Upper lobe of left lung (tissue), 6 donors: Measurements from ENCODE around the gene KMT2D. TPM values are rescaled to one million over a fixed set of nuclear protein-coding genes. Genes with fewer than 3 reads are reported as not detected.

Source experiments
- ATAC-seq, 2 donors: fragments of 200-7000 bp; cut with Tn5 transposase; one replicate each; pipeline ENCODE4 v1.9.1; 2022; ENCODE audit warnings: mild to moderate bottlenecking in 2 of 2, moderate library complexity in 2 of 2; ENCODE audit not compliant: low FRiP score in 2 of 2
- DNase-seq, 2 donors: peaks; one replicate each; pipeline ENCODE4 v3.0.0-alpha.2; 2019 to 2020
- H3K27ac ChIP-seq, 4 donors: fragments of 200-600 bp; sonication (generic); one replicate each; pipeline ENCODE4 v1.5.1; 2016 to 2019
- H3K27me3 ChIP-seq, 4 donors: fragments of 200-600 bp; sonication (generic); one replicate each; pipeline ENCODE4 v1.5.1; 2017 to 2019
- H3K36me3 ChIP-seq, 4 donors: fragments of 200-600 bp; sonication (generic); one replicate each; pipeline ENCODE4 v1.5.1; 2016 to 2019
- H3K4me1 ChIP-seq, 4 donors: fragments of 200-600 bp; sonication (generic); one replicate each; pipeline ENCODE4 v1.5.1; 2018 to 2019
- H3K4me3 ChIP-seq, 4 donors: fragments of 200-600 bp; sonication (generic); one replicate each; pipeline ENCODE4 v1.5.1; 2017 to 2019; ENCODE audit warnings: mild to moderate bottlenecking in 2 of 4, moderate library complexity in 1 of 4
- H3K9me3 ChIP-seq, 4 donors: fragments of 200-600 bp; sonication (generic); one replicate each; pipeline ENCODE4 v1.5.1; 2018 to 2019
- CTCF ChIP-seq, 6 experiments: fragments of 450-650 bp in 4 of 6; fragments of 200-600 bp in 2 of 6; sonication (generic) in 2 of 6; IDR thresholded peaks; one replicate each; pipeline ENCODE4 v1.5.1; 2016 to 2019; ENCODE audit warnings: antibody characterized with exemption in 6 of 6
- EP300 ChIP-seq, 4 donors: sonication (generic); formaldehyde crosslinking; IDR thresholded peaks; one replicate each; pipeline ENCODE4 v1.5.1; 2017; ENCODE audit warnings: antibody characterized with exemption in 4 of 4, control low read depth in 2 of 4
- POLR2A ChIP-seq, 4 donors: fragments of 450-650 bp; IDR thresholded peaks; one replicate each; pipeline ENCODE4 v1.5.1; 2016 to 2017; ENCODE audit warnings: antibody characterized with exemption in 4 of 4, mild to moderate bottlenecking in 2 of 4
- POLR2AphosphoS5 ChIP-seq, 2 donors: sonication (generic); formaldehyde crosslinking; IDR thresholded peaks; one replicate each; pipeline ENCODE4 v1.5.1; 2017; ENCODE audit warnings: antibody characterized with exemption in 2 of 2
- WGBS, 2 donors: methylation state at CpG; one replicate each; pipeline ENCODE4 v1.1.5; 2017 to 2018; 5-methylcytosine and 5-hydroxymethylcytosine counted together
- total RNA-seq, 6 donors: library from RNA; depleted of rRNA in 4 of 6; stranded (reverse); fragments of >200 nt in 4 of 6; gene quantifications; one replicate each; pipeline versions ENCODE4 v1.1.0 to v1.2.1, GENCODE V29; 2016 to 2021
- donor health status: DM: no; HTN: no; CAD: no; lungs with moderate emphysema.
- donor health status: DM: no; HTN: yes; CAD: no; lungs with severe emphysema.

The KMT2D gene
- total RNA-seq, 6 donors from 2014 or later = 91.5 to 250 (median 112) TPM

GRCh38 chr12:49097381-49097780 is 36.8 kb upstream of the KMT2D start:
- no peak for TF ChIP-seq POLR2AphosphoS5 (IDR thresholded peaks at IDR 0.05)
- no peak for TF ChIP-seq CTCF (IDR thresholded peaks at IDR 0.05)
- TF ChIP-seq EP300 (IDR thresholded peaks at IDR 0.05) = no peak
- TF ChIP-seq POLR2A (IDR thresholded peaks at IDR 0.05) = no peak
- no peak overlapping the region for H3K27ac ChIP-seq
- WGBS, 2 donors = 80 to 89% methylated on average over 3 of the region's 3 CpGs

GRCh38 chr12:49094975-49095365 is 34.4 kb upstream of the KMT2D start:
- Histone ChIP-seq H3K9me3 (no peaks in the 10 kb centered on the region), H3K4me1 (peaks cover 47 to 51% (median 50%) of the 10 kb centered on the region in 4 donors), H3K4me3 (peak overlapping the region in 2 of 4 donors; percentile 36 to 46), H3K27me3 (peaks cover 0 to 42% (median 23%) of the 10 kb centered on the region in 4 donors), H3K27ac (no peak overlapping the region), H3K36me3 (peaks cover 0 to 34% (median 23%) of the 10 kb centered on the region in 4 donors)
- 51 to 65% methylated on average over 2 of the region's 2 CpGs for WGBS, 2 donors
- ATAC-seq = no peak
- DNase-seq = no peak
- no peak for TF ChIP-seq EP300 (IDR thresholded peaks at IDR 0.05)
- TF ChIP-seq POLR2AphosphoS5 (IDR thresholded peaks at IDR 0.05) = no peak
- no peak for TF ChIP-seq CTCF (IDR thresholded peaks at IDR 0.05)
- no peak for TF ChIP-seq POLR2A (IDR thresholded peaks at IDR 0.05)

More at GRCh38 chr12:49097381-49097780, 36.8 kb upstream of the KMT2D start:
- DNase-seq (no peak), ATAC-seq (no peak)
- H3K27me3 ChIP-seq = peaks cover 0 to 22% (median 10%) of the 10 kb centered on the region in 4 donors
- H3K36me3 ChIP-seq = peaks cover 11 to 58% (median 47%) of the 10 kb centered on the region in 4 donors
- no peaks in the 10 kb centered on the region for H3K9me3 ChIP-seq
- H3K4me3 ChIP-seq = no peak overlapping the region
- peaks cover 23 to 27% (median 25%) of the 10 kb centered on the region in 4 donors for H3K4me1 ChIP-seq

GRCh38 chr12:49094160-49094974 is 33.8 kb upstream of the KMT2D start, which contains the start of gene DHH:
Gene DHH (minus strand): TSS chr12:49094801. CDS start chr12:49094512, 289 bp downstream.
- H3K4me1 ChIP-seq = peaks cover 53 to 57% (median 55%) of the 10 kb centered on the region in 4 donors
- ATAC-seq = peak in 1 of 2 donors; percentile 47
- DNase-seq = peak; percentile 54 to 85

GRCh38 chr12:49093792-49094159 is 33.2 kb upstream of the KMT2D start:
- peaks cover 56 to 63% (median 60%) of the 10 kb centered on the region in 4 donors for H3K4me1 ChIP-seq
- TF ChIP-seq POLR2AphosphoS5 (IDR thresholded peaks at IDR 0.05) (peak in 1 of 2 donors; percentile 18), POLR2A (IDR thresholded peaks at IDR 0.05) (no peak)
- no peak for DNase-seq
- WGBS, 2 donors = 1 to 7% methylated on average over 9 of the region's 9 CpGs
- peak overlapping the region in 1 of 4 donors; percentile 1 for H3K27ac ChIP-seq
- peaks cover 0 to 22% (median 13%) of the 10 kb centered on the region in 4 donors for H3K36me3 ChIP-seq
- no peaks in the 10 kb centered on the region for H3K9me3 ChIP-seq
- ATAC-seq = no peak
- peaks cover 0 to 53% (median 27%) of the 10 kb centered on the region in 4 donors for H3K27me3 ChIP-seq
- H3K4me3 ChIP-seq = peak overlapping the region in 3 of 4 donors; percentile 31 to 46 (median 36)

More at GRCh38 chr12:49094160-49094974, 33.8 kb upstream of the KMT2D start, which contains the start of gene DHH:
- H3K27ac ChIP-seq = peak within 1 kb of the TSS in 1 of 4 donors; percentile 1
- peaks cover 0 to 28% (median 18%) of the 10 kb centered on the region in 4 donors for H3K36me3 ChIP-seq
- 4% methylated on average over 3 to 29 of the region's 49 CpGs for WGBS, 2 donors
- peak within 1 kb of the TSS in 3 of 4 donors; percentile 31 to 46 (median 36) for H3K4me3 ChIP-seq
- no peaks in the 10 kb centered on the region for H3K9me3 ChIP-seq
- TF ChIP-seq POLR2A (IDR thresholded peaks at IDR 0.05) (no peak), EP300 (IDR thresholded peaks at IDR 0.05) (no peak), POLR2AphosphoS5 (IDR thresholded peaks at IDR 0.05) (no peak)
- peaks cover 0 to 48% (median 26%) of the 10 kb centered on the region in 4 donors for H3K27me3 ChIP-seq

- DNase-seq (no peak), ATAC-seq (no peak)
- H3K4me1 ChIP-seq = peaks cover 65 to 72% (median 69%) of the 10 kb centered on the region in 4 donors
- TF ChIP-seq EP300 (IDR thresholded peaks at IDR 0.05) (no peak), CTCF (IDR thresholded peaks at IDR 0.05) (no peak), POLR2A (IDR thresholded peaks at IDR 0.05) (no peak), POLR2AphosphoS5 (IDR thresholded peaks at IDR 0.05) (no peak)
- H3K4me3 ChIP-seq = peak overlapping the region in 2 of 4 donors; percentile 28 to 46
- H3K27me3 ChIP-seq = peaks cover 0 to 53% (median 27%) of the 10 kb centered on the region in 4 donors
- H3K36me3 ChIP-seq = peaks cover 0 to 16% (median 12%) of the 10 kb centered on the region in 4 donors
- H3K9me3 ChIP-seq = no peaks in the 10 kb centered on the region
- 52 to 57% methylated on average over 4 of the region's 4 CpGs for WGBS, 2 donors
- peak overlapping the region in 2 of 4 donors; percentile 46 to 68 for H3K27ac ChIP-seq
Observed at GRCh38 chr12:49092816-49093406, 32.3 kb upstream of the KMT2D start.
